ENCODE data around the gene HSFX3. TPM values are rescaled to one million over a fixed set of nuclear protein-coding genes. Genes with fewer than 3 reads are reported as not detected.
"Not testable (repeated sequence)": the region's sequence is repeated elsewhere in the genome, so short reads cannot be mapped to it uniquely, and the experiment has no call there.

The HSFX3 gene
- total and polyA plus RNA-seq, 2 of the 13 experiments (the other 11 are each of a cell fraction or from before 2014, with no cell fraction given), result not detected

DNA sequence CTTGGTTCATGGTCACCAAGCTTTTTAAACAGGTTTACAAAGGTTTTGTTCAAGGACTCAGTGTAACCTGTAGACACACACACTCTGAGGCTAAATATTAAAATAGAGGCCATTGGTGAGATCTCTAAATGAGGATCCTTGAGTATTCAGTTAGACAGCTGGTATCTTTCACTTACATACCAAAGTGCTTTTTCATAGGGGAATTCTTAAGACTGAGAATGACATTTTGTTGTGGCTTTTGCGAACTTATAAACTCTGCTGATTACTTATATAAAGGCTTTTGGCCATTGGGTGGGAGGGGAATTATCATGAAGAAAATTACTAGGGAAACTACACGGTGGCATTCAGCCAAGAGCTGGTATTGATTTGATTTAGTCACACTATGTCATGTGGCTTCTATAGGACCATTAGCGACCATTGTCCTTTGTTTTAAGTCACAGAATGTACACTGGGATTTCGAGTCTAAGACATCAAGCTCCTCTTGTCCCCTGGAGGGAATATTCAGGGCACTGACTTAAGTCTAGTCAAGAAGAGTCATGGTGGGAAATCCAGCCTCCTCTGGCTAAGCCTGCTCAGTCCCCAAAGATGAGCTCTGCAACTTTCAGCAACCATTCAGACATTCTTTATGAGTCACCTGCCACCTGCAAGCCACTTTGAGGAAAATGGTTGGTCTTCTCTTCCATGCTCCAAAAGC is 1.7 kb upstream of the HSFX3 start:
- POLR2A ChIA-PET; BruUV-seq (replicated peaks); H2AFZ ChIP-seq (ENCODE audit: low read length); H3K27me3 ChIP-seq (ENCODE audit: control insufficient read depth in 1 of 2, insufficient read depth in 2 of 2, low read length in 2 of 2); CTCF ChIA-PET (ENCODE audit: low intra/inter-chr PET ratio, low total read pairs); H3K4me3 ChIP-seq (replicated peaks in 1 of 3; ENCODE audit: insufficient read depth in 1 of 3, low read depth in 2 of 3, low read length in 3 of 3); H3K79me2 ChIP-seq (ENCODE audit: insufficient read depth, low read length); H3K9ac ChIP-seq (ENCODE audit: insufficient read depth, low read depth, low read length); H4K20me1 ChIP-seq (ENCODE audit: insufficient read depth, low read length); ATAC-seq; H3K4me1 ChIP-seq (ENCODE audit: insufficient read depth, low read length); H3K4me2 ChIP-seq (ENCODE audit: low read depth, low read length); intact Hi-C loops (cut with micrococcal nuclease; ENCODE audit: unreplicated experiment); DNase-seq (ENCODE audit: low spot score); H3K27ac ChIP-seq (ENCODE audit: extremely low read length, insufficient read depth, low read length); H3K36me3 ChIP-seq (replicated peaks in 1 of 2; ENCODE audit: control insufficient read depth in 1 of 2, insufficient read depth in 2 of 2, low read length in 2 of 2); FAIRE-seq; H3K9me3 ChIP-seq (ENCODE audit: low read length); in situ Hi-C loops (cut with HindIII; ENCODE audit: extremely low pct_ligation_motif_present, low pct_unique_long_range_greater_than_20kb): not testable (repeated sequence)
- no CpG with 5 or more reads among the region's 4 CpGs for WGBS (ENCODE audit: low lambda C conversion rate)

DNA sequence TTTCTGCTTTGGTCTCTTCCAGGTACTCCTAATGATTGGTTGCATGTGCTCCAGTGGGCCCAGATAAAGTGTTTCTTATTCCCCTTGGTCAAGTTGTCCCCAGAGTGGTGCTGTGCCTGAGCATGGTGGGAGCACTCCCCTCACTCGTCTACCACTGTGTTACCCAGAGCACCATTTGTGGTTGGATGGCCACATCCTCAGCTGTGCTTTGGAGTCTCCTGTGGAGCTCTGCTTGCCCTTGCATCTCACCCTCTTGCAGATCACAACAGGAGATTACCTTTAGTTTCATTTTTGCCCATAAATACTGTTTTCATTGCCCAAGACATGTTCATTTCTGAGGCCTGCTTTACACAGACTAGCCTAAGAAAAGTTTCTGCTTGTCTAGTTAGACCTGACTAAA is 730 bp upstream of the HSFX3 start:
- H3K9me3 ChIP-seq (ENCODE audit: low read length); in situ Hi-C loops (cut with HindIII; ENCODE audit: extremely low pct_ligation_motif_present, low pct_unique_long_range_greater_than_20kb); CTCF ChIA-PET (ENCODE audit: low intra/inter-chr PET ratio, low total read pairs); intact Hi-C loops (cut with micrococcal nuclease; ENCODE audit: unreplicated experiment); BruUV-seq (replicated peaks); H3K79me2 ChIP-seq (ENCODE audit: insufficient read depth, low read length); H3K27ac ChIP-seq (ENCODE audit: extremely low read length, insufficient read depth, low read length); H3K4me3 ChIP-seq (replicated peaks in 1 of 3; ENCODE audit: insufficient read depth in 1 of 3, low read depth in 2 of 3, low read length in 3 of 3); H3K4me2 ChIP-seq (ENCODE audit: low read depth, low read length); H3K36me3 ChIP-seq (replicated peaks in 1 of 2; ENCODE audit: control insufficient read depth in 1 of 2, insufficient read depth in 2 of 2, low read length in 2 of 2); ATAC-seq; H3K27me3 ChIP-seq (ENCODE audit: control insufficient read depth in 1 of 2, insufficient read depth in 2 of 2, low read length in 2 of 2); H3K4me1 ChIP-seq (ENCODE audit: insufficient read depth, low read length); H3K9ac ChIP-seq (ENCODE audit: insufficient read depth, low read depth, low read length); H4K20me1 ChIP-seq (ENCODE audit: insufficient read depth, low read length); H2AFZ ChIP-seq (ENCODE audit: low read length); DNase-seq (ENCODE audit: low spot score); POLR2A ChIA-PET: not testable (repeated sequence)
- peak; percentile 74 for FAIRE-seq
- WGBS (ENCODE audit: low lambda C conversion rate), result no CpG with 5 or more reads among the region's 1 CpG

DNA sequence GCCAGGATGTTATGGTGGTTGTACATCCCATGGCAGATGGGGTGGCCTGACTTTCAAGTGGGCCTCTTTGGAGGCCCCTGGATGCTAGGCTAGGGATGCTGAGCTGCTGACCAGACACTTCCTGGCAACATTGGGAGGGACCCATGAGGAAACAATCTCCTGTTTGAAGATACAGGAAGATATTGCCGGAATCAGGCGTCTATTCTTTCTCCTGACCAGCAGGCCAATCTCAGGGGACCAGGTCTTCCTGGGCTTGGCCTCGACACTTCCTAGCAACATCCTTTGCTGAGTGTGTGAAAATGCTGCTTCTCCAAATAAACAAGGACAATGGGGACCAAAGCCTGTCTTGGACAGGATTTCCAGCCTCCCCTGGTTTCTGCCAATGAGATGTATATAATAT is 1.9 kb downstream of the HSFX3 start:
- POLR2A ChIA-PET; H3K36me3 ChIP-seq (replicated peaks in 1 of 2; ENCODE audit: control insufficient read depth in 1 of 2, insufficient read depth in 2 of 2, low read length in 2 of 2); H3K9ac ChIP-seq (ENCODE audit: insufficient read depth, low read depth, low read length); H3K4me2 ChIP-seq (ENCODE audit: low read depth, low read length); intact Hi-C loops (cut with micrococcal nuclease; ENCODE audit: unreplicated experiment); H3K79me2 ChIP-seq (ENCODE audit: insufficient read depth, low read length); H3K4me1 ChIP-seq (ENCODE audit: insufficient read depth, low read length); DNase-seq (ENCODE audit: low spot score); H3K27me3 ChIP-seq (ENCODE audit: control insufficient read depth in 1 of 2, insufficient read depth in 2 of 2, low read length in 2 of 2); H3K9me3 ChIP-seq (ENCODE audit: low read length); H4K20me1 ChIP-seq (ENCODE audit: insufficient read depth, low read length); in situ Hi-C loops (cut with HindIII; ENCODE audit: extremely low pct_ligation_motif_present, low pct_unique_long_range_greater_than_20kb); BruUV-seq (replicated peaks); H2AFZ ChIP-seq (ENCODE audit: low read length); FAIRE-seq; CTCF ChIA-PET (ENCODE audit: low intra/inter-chr PET ratio, low total read pairs); H3K4me3 ChIP-seq (replicated peaks in 1 of 3; ENCODE audit: insufficient read depth in 1 of 3, low read depth in 2 of 3, low read length in 3 of 3); ATAC-seq; H3K27ac ChIP-seq (ENCODE audit: extremely low read length, insufficient read depth, low read length): not testable (repeated sequence)
- no CpG with 5 or more reads among the region's 3 CpGs for WGBS (ENCODE audit: low lambda C conversion rate)

DNA sequence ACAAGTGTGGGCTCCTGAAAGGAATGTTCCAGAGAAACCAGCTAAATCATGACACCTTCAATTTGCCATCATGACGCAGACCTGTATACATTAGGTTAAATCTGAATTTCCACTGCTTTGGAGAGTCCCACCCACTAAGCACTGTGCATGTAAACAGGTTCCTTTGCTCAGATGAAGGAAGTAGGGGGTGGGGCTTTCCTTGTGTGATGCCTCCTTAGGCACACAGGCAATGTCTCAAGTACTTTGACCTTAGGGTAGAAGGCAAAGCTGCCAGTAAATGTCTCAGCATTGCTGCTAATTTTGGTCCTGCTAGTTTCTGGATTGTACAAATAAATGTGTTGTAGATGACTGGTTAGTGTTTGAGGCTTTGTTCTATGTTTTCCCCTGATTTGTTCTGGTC is 2.8 kb downstream of the HSFX3 start:
- DNase-seq (ENCODE audit: low spot score); H3K27ac ChIP-seq (ENCODE audit: extremely low read length, insufficient read depth, low read length); H3K4me3 ChIP-seq (replicated peaks in 1 of 3; ENCODE audit: insufficient read depth in 1 of 3, low read depth in 2 of 3, low read length in 3 of 3); H3K36me3 ChIP-seq (replicated peaks in 1 of 2; ENCODE audit: control insufficient read depth in 1 of 2, insufficient read depth in 2 of 2, low read length in 2 of 2); H3K4me1 ChIP-seq (ENCODE audit: insufficient read depth, low read length); CTCF ChIA-PET (ENCODE audit: low intra/inter-chr PET ratio, low total read pairs); BruUV-seq (replicated peaks); in situ Hi-C loops (cut with HindIII; ENCODE audit: extremely low pct_ligation_motif_present, low pct_unique_long_range_greater_than_20kb); ATAC-seq; H3K27me3 ChIP-seq (ENCODE audit: control insufficient read depth in 1 of 2, insufficient read depth in 2 of 2, low read length in 2 of 2); POLR2A ChIA-PET; H3K9me3 ChIP-seq (ENCODE audit: low read length); H3K4me2 ChIP-seq (ENCODE audit: low read depth, low read length); H2AFZ ChIP-seq (ENCODE audit: low read length); H3K9ac ChIP-seq (ENCODE audit: insufficient read depth, low read depth, low read length); intact Hi-C loops (cut with micrococcal nuclease; ENCODE audit: unreplicated experiment); H3K79me2 ChIP-seq (ENCODE audit: insufficient read depth, low read length); H4K20me1 ChIP-seq (ENCODE audit: insufficient read depth, low read length): not testable (repeated sequence)
- 100% methylated on average over 1 of the region's 1 CpG for WGBS (ENCODE audit: low lambda C conversion rate)
- FAIRE-seq, result peak; percentile 21
